ENCODE results near the gene COL24A1.

DNA sequence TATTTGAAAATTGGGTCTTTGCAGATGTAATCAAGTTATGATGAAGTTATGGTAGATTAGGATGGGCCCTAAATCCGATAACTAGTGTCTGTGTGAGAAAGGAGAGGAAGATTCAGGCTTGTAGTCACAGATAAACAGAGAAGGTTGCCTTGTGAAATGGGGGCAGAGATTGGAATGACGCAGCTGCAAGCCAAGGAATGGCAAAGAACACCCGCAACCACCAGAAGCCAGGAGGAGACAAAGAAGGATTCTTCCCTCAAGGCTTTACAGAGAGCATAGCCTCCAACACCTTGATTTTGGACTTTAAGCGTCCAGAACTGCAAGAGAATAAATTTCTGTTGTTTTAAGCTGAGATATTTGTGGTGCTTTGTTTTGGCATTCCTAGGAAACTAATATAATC is 35.4 kb upstream of the COL24A1 start:
- TF ChIP-seq CTCF (IDR thresholded peaks at IDR 0.05) (no peak), EP300 (IDR thresholded peaks at IDR 0.05) (no peak), POLR2A (IDR thresholded peaks at IDR 0.05) (no peak)
